HEK293 (cell line): ENCODE measurements around the gene CSTF1.
A peak's percentile ranks its signal among the peaks of the same experiment; 100 is the strongest.

Experiments
- CTCF ChIA-PET: fragments of 350-600 bp; formaldehyde crosslinking; extraction: SDS; loops from one replicate; lab custom pipeline; 2021; ENCODE audit warnings: antibody characterized with exemption; lab: Yijun Ruan, JAX
- POLR2A ChIA-PET: fragments of 300-600 bp; formaldehyde crosslinking; extraction: SDS; loops from one replicate; lab custom pipeline; 2020; ENCODE audit warnings: antibody characterized with exemption, inconsistent platforms; lab: Yijun Ruan, JAX
- H3K27ac ChIP-seq: fragments of 200-500 bp; sonication (Bioruptor generic); 2 replicates; pipeline ENCODE4 v1.5.1; 2014; ENCODE audit warnings: low read depth, low read length, control low read depth, inconsistent platforms; ENCODE audit errors: extremely low read depth
- H3K36me3 ChIP-seq, 2 experiments: fragments of 200-500 bp in 1 of 2; sonication (Bioruptor generic) in 1 of 2; 1 replicate in 1 of 2; 2 replicates in 1 of 2; pipeline ENCODE4 v1.5.1; 2014 to 2017; ENCODE audit warnings: inconsistent platforms in 2 of 2, low read length in 2 of 2; ENCODE audit not compliant: control insufficient read depth in 2 of 2, insufficient read depth in 1 of 2
- H3K4me1 ChIP-seq: fragments of 200-500 bp; sonication (Bioruptor generic); 2 replicates; pipeline ENCODE4 v1.5.1; 2014; ENCODE audit warnings: mild to moderate bottlenecking, low read length, inconsistent platforms; ENCODE audit not compliant: control insufficient read depth, insufficient read depth
- H3K4me3 ChIP-seq: 2 replicates; pipeline ENCODE4 v1.5.1; 2011; ENCODE audit warnings: low read depth, mild to moderate bottlenecking, control low read depth, low read length, moderate library complexity
- H3K9me3 ChIP-seq: fragments of 200-500 bp; sonication (Bioruptor generic); 2 replicates; pipeline ENCODE4 v1.5.1; 2014; ENCODE audit warnings: low read depth, low read length, inconsistent platforms; ENCODE audit not compliant: control insufficient read depth, insufficient read depth
- BCL11A ChIP-seq: fragments of 450-650 bp; formaldehyde crosslinking; IDR thresholded peaks from 2 replicates; pipeline ENCODE4 v1.5.1; 2016; ENCODE audit warnings: low read depth, missing biosample characterization, missing genetic modification characterization
- BCL11B ChIP-seq: fragments of 450-650 bp; formaldehyde crosslinking; IDR thresholded peaks from 2 replicates; pipeline ENCODE4 v1.5.1; 2016; ENCODE audit warnings: low read depth, missing biosample characterization, missing genetic modification characterization
- IKZF3 ChIP-seq: fragments of 450-650 bp; IDR thresholded peaks from 2 replicates; pipeline ENCODE4 v1.5.0; 2018; ENCODE audit warnings: missing biosample characterization, mild to moderate bottlenecking, missing genetic modification characterization, moderate library complexity
- KLF8 ChIP-seq: fragments of 450-650 bp; formaldehyde crosslinking; IDR thresholded peaks from 2 replicates; pipeline ENCODE4 v1.5.1; 2016; ENCODE audit warnings: missing biosample characterization, missing genetic modification characterization
- PRDM6 ChIP-seq: fragments of 450-650 bp; formaldehyde crosslinking; IDR thresholded peaks from 2 replicates; pipeline ENCODE4 v1.5.1; 2017; ENCODE audit warnings: missing biosample characterization, missing genetic modification characterization
- SCRT1 ChIP-seq: fragments of 450-650 bp; formaldehyde crosslinking; IDR thresholded peaks from 2 replicates; pipeline ENCODE4 v1.5.1; 2016; ENCODE audit warnings: missing biosample characterization, missing genetic modification characterization, borderline replicate concordance
- SCRT2 ChIP-seq: fragments of 450-650 bp; formaldehyde crosslinking; IDR thresholded peaks from 2 replicates; pipeline ENCODE4 v1.5.1; 2016; ENCODE audit warnings: missing biosample characterization, missing genetic modification characterization
- SETDB1 ChIP-seq: IDR thresholded peaks from one replicate; pipeline ENCODE4 v1.6.1; 2017; ENCODE audit warnings: mild to moderate bottlenecking, low read length, moderate library complexity, mixed read lengths; ENCODE audit not compliant: insufficient read length
- ZBTB11 ChIP-seq: fragments of 450-650 bp; formaldehyde crosslinking; conservative IDR thresholded peaks from 2 replicates; pipeline ENCODE4 v1.5.1; 2016; ENCODE audit warnings: low read depth, missing biosample characterization, missing genetic modification characterization
- ZBTB21 ChIP-seq: fragments of 450-650 bp; formaldehyde crosslinking; IDR thresholded peaks from 2 replicates; pipeline ENCODE4 v1.5.1; 2017; ENCODE audit warnings: missing biosample characterization, missing genetic modification characterization
- ZBTB48 ChIP-seq: fragments of 450-650 bp; formaldehyde crosslinking; IDR thresholded peaks from 2 replicates; pipeline ENCODE4 v1.5.1; 2016; ENCODE audit warnings: missing biosample characterization, missing genetic modification characterization
- ZFHX2 ChIP-seq: fragments of 450-650 bp; formaldehyde crosslinking; conservative IDR thresholded peaks from 2 replicates; pipeline ENCODE4 v1.5.1; 2016; ENCODE audit warnings: missing biosample characterization, missing genetic modification characterization
- ZNF10 ChIP-seq: fragments of 450-650 bp; formaldehyde crosslinking; IDR thresholded peaks from 2 replicates; pipeline ENCODE4 v1.5.1; 2017; ENCODE audit warnings: missing biosample characterization, missing genetic modification characterization
- ZNF133 ChIP-seq: fragments of 450-650 bp; formaldehyde crosslinking; IDR thresholded peaks from 2 replicates; pipeline ENCODE4 v1.5.1; 2016; ENCODE audit warnings: missing biosample characterization, missing genetic modification characterization
- ZNF184 ChIP-seq: fragments of 450-650 bp; IDR thresholded peaks from 2 replicates; pipeline ENCODE4 v1.5.1; 2018; ENCODE audit warnings: missing biosample characterization, mild to moderate bottlenecking, missing genetic modification characterization
- ZNF239 ChIP-seq: fragments of 450-650 bp; formaldehyde crosslinking; IDR thresholded peaks from 2 replicates; pipeline ENCODE4 v1.5.1; 2016; ENCODE audit warnings: missing biosample characterization, missing genetic modification characterization
- ZNF350 ChIP-seq: fragments of 450-650 bp; formaldehyde crosslinking; IDR thresholded peaks from 2 replicates; pipeline ENCODE4 v1.5.0; 2017; ENCODE audit warnings: missing biosample characterization, mild to moderate bottlenecking, missing genetic modification characterization
- ZNF354C ChIP-seq: fragments of 450-650 bp; formaldehyde crosslinking; IDR thresholded peaks from 2 replicates; pipeline ENCODE4 v1.5.1; 2016; ENCODE audit warnings: missing biosample characterization, missing genetic modification characterization, low read depth, borderline replicate concordance
- ZNF391 ChIP-seq: fragments of 450-650 bp; formaldehyde crosslinking; IDR thresholded peaks from 2 replicates; pipeline ENCODE4 v1.5.1; 2016; ENCODE audit warnings: low read depth, missing biosample characterization, missing genetic modification characterization, borderline replicate concordance
- ZNF548 ChIP-seq: fragments of 450-650 bp; formaldehyde crosslinking; IDR thresholded peaks from 2 replicates; pipeline ENCODE4 v1.5.1; 2016; ENCODE audit warnings: missing biosample characterization, missing genetic modification characterization
- ZNF623 ChIP-seq: fragments of 450-650 bp; formaldehyde crosslinking; IDR thresholded peaks from 2 replicates; pipeline ENCODE4 v1.5.1; 2016; ENCODE audit warnings: missing biosample characterization, missing genetic modification characterization
- ZNF629 ChIP-seq: fragments of 450-650 bp; formaldehyde crosslinking; IDR thresholded peaks from 2 replicates; pipeline ENCODE4 v1.5.1; 2017; ENCODE audit warnings: missing biosample characterization, missing genetic modification characterization
- ZNF670 ChIP-seq: fragments of 450-650 bp; formaldehyde crosslinking; IDR thresholded peaks from 2 replicates; pipeline ENCODE4 v1.5.1; 2016; ENCODE audit warnings: missing biosample characterization, missing genetic modification characterization, low read depth
- ZNF830 ChIP-seq: fragments of 450-650 bp; IDR thresholded peaks from 2 replicates; pipeline ENCODE4 v1.5.0; 2018; ENCODE audit warnings: missing biosample characterization, missing genetic modification characterization, low read depth, mild to moderate bottlenecking, moderate library complexity
- ZNF837 ChIP-seq: fragments of 450-650 bp; formaldehyde crosslinking; IDR thresholded peaks from 2 replicates; pipeline ENCODE4 v1.5.1; 2016; ENCODE audit warnings: missing biosample characterization, missing genetic modification characterization
- ZSCAN18 ChIP-seq: fragments of 450-650 bp; formaldehyde crosslinking; IDR thresholded peaks from 2 replicates; pipeline ENCODE4 v1.5.1; 2016; ENCODE audit warnings: missing biosample characterization, missing genetic modification characterization

The CSTF1 gene

GRCh38 chr20:56382696-56383095 lies 9.7 kb upstream of the CSTF1 start (continued):
- TF ChIP-seq ZBTB11 (tag by site-specific recombination): no peak
- no peak for TF ChIP-seq ZNF830 (tag by site-specific recombination)

- POLR2A ChIA-PET: interaction anchor here (1.9 kb wide), 1 partner anchor 9 kb away, joined by 8 read pairs; the partner anchor contains the start of genes AURKA and CSTF1
- H3K4me1 ChIP-seq: no peaks in the 10 kb centered on the region
- CTCF ChIA-PET: no interaction called here
Measured at GRCh38 chr20:56383334-56383733, 9.1 kb upstream of the CSTF1 start.

GRCh38 chr20:56385130-56385529 lies 7.3 kb upstream of the CSTF1 start:
- no peak for TF ChIP-seq ZNF354C
- no peak for TF ChIP-seq ZNF623 (tag by site-specific recombination)
- TF ChIP-seq ZNF629 (tag by site-specific recombination): no peak
- TF ChIP-seq ZNF133: no peak
- TF ChIP-seq SCRT2: peak; percentile 76
- TF ChIP-seq ZNF670 (tag by site-specific recombination): no peak
- peak; percentile 78; the same call in 1 of the 2 replicates for TF ChIP-seq SCRT1 (tag by site-specific recombination)
- no peaks in the 10 kb centered on the region for H3K4me1 ChIP-seq
- CTCF ChIA-PET: interaction anchor here (0.5 to 0.7 kb wide), 3 partner anchors 11 to 878 kb away, joined by 3 to 13 read pairs (median 4); no protein-coding TSS in a partner anchor
- H3K4me3 ChIP-seq: no peak overlapping the region
- H3K9me3 ChIP-seq: no peaks in the 10 kb centered on the region
- H3K27ac ChIP-seq: no peak overlapping the region
- H3K36me3 ChIP-seq: peaks cover 35 to 96% of the 10 kb centered on the region in 2 experiments
- POLR2A ChIA-PET: no interaction called here

More at GRCh38 chr20:56383334-56383733, 9.1 kb upstream of the CSTF1 start:
- TF ChIP-seq PRDM6: no peak
- no peak for TF ChIP-seq ZNF391 (tag by site-specific recombination)
- TF ChIP-seq ZSCAN18 (tag by site-specific recombination): no peak
- TF ChIP-seq ZNF350 (tag by site-specific recombination): no peak
- TF ChIP-seq ZNF548 (tag by site-specific recombination): no peak
- TF ChIP-seq KLF8: no peak
- no peak for TF ChIP-seq ZBTB48 (tag by site-specific recombination)
- TF ChIP-seq BCL11B (tag by site-specific recombination): no peak
- no peak for TF ChIP-seq ZBTB21 (tag by site-specific recombination)
- no peak for TF ChIP-seq SETDB1
- TF ChIP-seq ZNF239: no peak
- TF ChIP-seq ZNF184 (tag by site-specific recombination): no peak
- no peak for TF ChIP-seq ZNF837
- no peak for TF ChIP-seq ZFHX2 (tag by site-specific recombination)
- no peak for TF ChIP-seq BCL11A (tag by site-specific recombination)
- no peak for TF ChIP-seq IKZF3 (tag by site-specific recombination)
- TF ChIP-seq ZNF10 (tag by site-specific recombination): no peak
- Histone ChIP-seq H3K9me3 (no peaks in the 10 kb centered on the region), H3K4me3 (no peak overlapping the region), H3K27ac (0 out of 2 replicates have a peak overlapping the region, but pooled peaks have one; percentile 2), H3K36me3 (peaks cover 38 to 95% of the 10 kb centered on the region in 2 experiments)
